Measurements from ENCODE around the gene TCEAL9. TPM values are rescaled to one million over a fixed set of nuclear protein-coding genes. Genes with fewer than 3 reads are reported as not detected.

Gene TCEAL9
- polyA plus RNA-seq, 3 donors, result 0.49 to 2.2 (median 0.49) TPM

- no peak overlapping the region for H3K9ac ChIP-seq (ENCODE audit: insufficient read depth, low read length, poor library complexity, severe bottlenecking)
- H3K9me3 Mint-ChIP-seq, result peaks cover 0 to 8% (median 0%) of the 10 kb centered on the region in 7 donors
- no CpG with 5 or more reads among the region's 1 CpG for WGBS (ENCODE audit: insufficient coverage)
These were observed 43.4 kb downstream of the TCEAL9 start for GRCh38 chrX:103399744-103400143.

GRCh38 chrX:103400931-103401330, 44.6 kb downstream of the TCEAL9 start:
- WGBS (ENCODE audit: insufficient coverage), result no CpG with 5 or more reads among the region's 1 CpG
- no peaks in the 10 kb centered on the region for H3K36me3 Mint-ChIP-seq
- no peaks in the 10 kb centered on the region for H4K20me1 ChIP-seq (ENCODE audit: insufficient read depth, low read length)
- no peak for DNase-seq
- no peak overlapping the region for H3K27ac ChIP-seq (ENCODE audit: low read depth in 1 of 2, low read length in 2 of 2)
- H3K4me1 ChIP-seq (ENCODE audit: control insufficient read depth in 1 of 2, insufficient read depth in 2 of 2, low read length in 2 of 2), result peaks cover 13 to 19% of the 10 kb centered on the region in 2 donors
- H3K9me3 ChIP-seq (replicated peaks in 1 of 2; ENCODE audit: control insufficient read depth in 1 of 2, insufficient read depth in 1 of 2, low read length in 2 of 2), result no peaks in the 10 kb centered on the region
- H3K27me3 ChIP-seq (ENCODE audit: control insufficient read depth in 2 of 2, insufficient read depth in 2 of 2, low read length in 2 of 2), result no peaks in the 10 kb centered on the region
- H3K4me1 Mint-ChIP-seq, result peaks cover 25% of the 10 kb centered on the region
- H3K4me3 ChIP-seq (replicated peaks in 1 of 3; ENCODE audit: low read depth in 2 of 3, low read length in 3 of 3), result no peak overlapping the region
- no peak overlapping the region for H3K4me2 ChIP-seq (replicated peaks; ENCODE audit: extremely low read depth, low read length, poor library complexity, severe bottlenecking)
- H3K36me3 ChIP-seq (replicated peaks in 1 of 2; ENCODE audit: control insufficient read depth in 1 of 2, insufficient read depth in 2 of 2, low read length in 2 of 2), result no peaks in the 10 kb centered on the region
- TF ChIP-seq CTCF (IDR thresholded peaks at IDR 0.05), result no peak
- H3K79me2 ChIP-seq (ENCODE audit: insufficient read depth, low read length), result no peaks in the 10 kb centered on the region
- no peak overlapping the region for H2AFZ ChIP-seq (ENCODE audit: insufficient read depth, low read depth, low read length, poor library complexity, severe bottlenecking)
- H3K4me3 Mint-ChIP-seq, result no peak overlapping the region
- H3K9ac ChIP-seq (ENCODE audit: insufficient read depth, low read length, poor library complexity, severe bottlenecking), result no peak overlapping the region
- intact Hi-C loops (cut with micrococcal nuclease), result no loop called here
- peaks cover 0 to 8% (median 0%) of the 10 kb centered on the region in 7 donors for H3K9me3 Mint-ChIP-seq
- H3K27me3 Mint-ChIP-seq (ENCODE audit: low read depth in 3 of 3), result peaks cover 0 to 17% (median 0%) of the 10 kb centered on the region in 3 donors
- H3K27ac Mint-ChIP-seq, result no peak overlapping the region

More at GRCh38 chrX:103399744-103400143, 43.4 kb downstream of the TCEAL9 start:
- H3K9me3 ChIP-seq (replicated peaks in 1 of 2; ENCODE audit: control insufficient read depth in 1 of 2, insufficient read depth in 1 of 2, low read length in 2 of 2), result no peaks in the 10 kb centered on the region
- no peak overlapping the region for H2AFZ ChIP-seq (ENCODE audit: insufficient read depth, low read depth, low read length, poor library complexity, severe bottlenecking)
- no peak overlapping the region for H3K4me2 ChIP-seq (replicated peaks; ENCODE audit: extremely low read depth, low read length, poor library complexity, severe bottlenecking)
- no peak for DNase-seq
- Mint-ChIP-seq H3K36me3 (no peaks in the 10 kb centered on the region), H3K4me3 (no peak overlapping the region), H3K27me3 (ENCODE audit: low read depth in 3 of 3) (peaks cover 0 to 14% (median 0%) of the 10 kb centered on the region in 3 donors), H3K27ac (no peak overlapping the region), H3K4me1 (peaks cover 20% of the 10 kb centered on the region)
- TF ChIP-seq CTCF (IDR thresholded peaks at IDR 0.05), result no peak
- no peaks in the 10 kb centered on the region for H3K27me3 ChIP-seq (ENCODE audit: control insufficient read depth in 2 of 2, insufficient read depth in 2 of 2, low read length in 2 of 2)
- no peaks in the 10 kb centered on the region for H3K36me3 ChIP-seq (replicated peaks in 1 of 2; ENCODE audit: control insufficient read depth in 1 of 2, insufficient read depth in 2 of 2, low read length in 2 of 2)
- intact Hi-C loops (cut with micrococcal nuclease), result no loop called here
- H4K20me1 ChIP-seq (ENCODE audit: insufficient read depth, low read length), result no peaks in the 10 kb centered on the region
- H3K27ac ChIP-seq (ENCODE audit: low read depth in 1 of 2, low read length in 2 of 2), result no peak overlapping the region
- H3K79me2 ChIP-seq (ENCODE audit: insufficient read depth, low read length), result no peaks in the 10 kb centered on the region
- peaks cover 8 to 16% of the 10 kb centered on the region in 2 donors for H3K4me1 ChIP-seq (ENCODE audit: control insufficient read depth in 1 of 2, insufficient read depth in 2 of 2, low read length in 2 of 2)
- H3K4me3 ChIP-seq (replicated peaks in 1 of 3; ENCODE audit: low read depth in 2 of 3, low read length in 3 of 3), result no peak overlapping the region
